Neuron (in vitro differentiated cells): ENCODE results near the gene ANKS1A.
"Not testable (repeated sequence)": the region's sequence is repeated elsewhere in the genome, so short reads cannot be mapped to it uniquely, and the experiment has no call there.

Source experiments
- H2AFZ ChIP-seq: one replicate; pipeline ENCODE4 v1.6.1; 2013; ENCODE audit warnings: low read depth, mild to moderate bottlenecking, inconsistent platforms, low read length, moderate library complexity
- H3K27me3 ChIP-seq: one replicate; pipeline ENCODE4 v1.6.1; 2013; ENCODE audit warnings: low read length; ENCODE audit not compliant: insufficient read depth
- H3K36me3 ChIP-seq: one replicate; pipeline ENCODE4 v1.6.1; 2013; ENCODE audit warnings: low read length; ENCODE audit not compliant: insufficient read depth
- H3K4me1 ChIP-seq: one replicate; pipeline ENCODE4 v1.6.1; 2013; ENCODE audit warnings: low read length; ENCODE audit not compliant: insufficient read depth
- H3K4me3 ChIP-seq: 2 replicates; pipeline ENCODE4 v1.5.1; 2013; ENCODE audit warnings: mild to moderate bottlenecking, low read length, moderate library complexity
- H3K9me3 ChIP-seq: one replicate; pipeline ENCODE4 v1.6.1; 2013; ENCODE audit warnings: low read length

Gene ANKS1A

GRCh38 chr6:34894693-34895092 is 5.6 kb downstream of the ANKS1A start:
- H2AFZ ChIP-seq = no peak overlapping the region
- H3K27me3 ChIP-seq = no peaks in the 10 kb centered on the region
- no peak overlapping the region for H3K4me3 ChIP-seq
- no peaks in the 10 kb centered on the region for H3K9me3 ChIP-seq
- H3K36me3 ChIP-seq = no peaks in the 10 kb centered on the region
- H3K4me1 ChIP-seq = peaks cover 14% of the 10 kb centered on the region

GRCh38 chr6:34897130-34897529 is 8.1 kb downstream of the ANKS1A start:
- peaks cover 5% of the 10 kb centered on the region for H3K4me1 ChIP-seq
- H3K9me3 ChIP-seq = no peaks in the 10 kb centered on the region
- H3K4me3 ChIP-seq = no peak overlapping the region
- H2AFZ ChIP-seq = no peak overlapping the region
- H3K27me3 ChIP-seq = no peaks in the 10 kb centered on the region
- no peaks in the 10 kb centered on the region for H3K36me3 ChIP-seq

GRCh38 chr6:34897716-34898115 is 8.7 kb downstream of the ANKS1A start:
- H3K27me3 ChIP-seq = no peaks in the 10 kb centered on the region
- no peak overlapping the region for H3K4me3 ChIP-seq
- H2AFZ ChIP-seq = no peak overlapping the region
- no peaks in the 10 kb centered on the region for H3K36me3 ChIP-seq
- peaks cover 5% of the 10 kb centered on the region for H3K4me1 ChIP-seq
- no peaks in the 10 kb centered on the region for H3K9me3 ChIP-seq

- not testable (repeated sequence) for H3K9me3 ChIP-seq, H2AFZ ChIP-seq, H3K4me3 ChIP-seq, H3K4me1 ChIP-seq, H3K27me3 ChIP-seq, H3K36me3 ChIP-seq
Measured at GRCh38 chr6:34899748-34900147, 10.7 kb downstream of the ANKS1A start.

GRCh38 chr6:34900321-34901031 is 11.4 kb downstream of the ANKS1A start:
- no peaks in the 10 kb centered on the region for H3K27me3 ChIP-seq
- H3K36me3 ChIP-seq = no peaks in the 10 kb centered on the region
- H3K4me3 ChIP-seq = no peak overlapping the region
- H3K4me1 ChIP-seq = peaks cover under 1% of the 10 kb centered on the region
- H3K9me3 ChIP-seq = no peaks in the 10 kb centered on the region
- no peak overlapping the region for H2AFZ ChIP-seq

GRCh38 chr6:34901930-34902329 is 12.9 kb downstream of the ANKS1A start:
- no peaks in the 10 kb centered on the region for H3K36me3 ChIP-seq
- H3K9me3 ChIP-seq = no peaks in the 10 kb centered on the region
- no peaks in the 10 kb centered on the region for H3K4me1 ChIP-seq
- no peaks in the 10 kb centered on the region for H3K27me3 ChIP-seq
- no peak overlapping the region for H3K4me3 ChIP-seq
- no peak overlapping the region for H2AFZ ChIP-seq

GRCh38 chr6:34904990-34905613 is 16.0 kb downstream of the ANKS1A start:
- Histone ChIP-seq H3K4me1 (no peaks in the 10 kb centered on the region), H3K4me3 (no peak overlapping the region), H2AFZ (no peak overlapping the region), H3K27me3 (no peaks in the 10 kb centered on the region), H3K36me3 (no peaks in the 10 kb centered on the region), H3K9me3 (no peaks in the 10 kb centered on the region)

GRCh38 chr6:34906826-34907225 is 17.8 kb downstream of the ANKS1A start:
- Histone ChIP-seq H3K27me3 (no peaks in the 10 kb centered on the region), H2AFZ (no peak overlapping the region), H3K36me3 (no peaks in the 10 kb centered on the region), H3K9me3 (no peaks in the 10 kb centered on the region), H3K4me3 (no peak overlapping the region), H3K4me1 (no peaks in the 10 kb centered on the region)

- no peaks in the 10 kb centered on the region for H3K36me3 ChIP-seq
- H3K4me3 ChIP-seq = no peak overlapping the region
- H3K4me1 ChIP-seq = no peaks in the 10 kb centered on the region
- no peaks in the 10 kb centered on the region for H3K9me3 ChIP-seq
- H3K27me3 ChIP-seq = no peaks in the 10 kb centered on the region
- no peak overlapping the region for H2AFZ ChIP-seq
Measured at GRCh38 chr6:34908194-34908593, 19.1 kb downstream of the ANKS1A start.

- Histone ChIP-seq H3K27me3 (no peaks in the 10 kb centered on the region), H3K4me1 (no peaks in the 10 kb centered on the region), H3K36me3 (no peaks in the 10 kb centered on the region), H2AFZ (no peak overlapping the region), H3K9me3 (no peaks in the 10 kb centered on the region), H3K4me3 (no peak overlapping the region)
Measured at GRCh38 chr6:34909320-34909883, 20.3 kb downstream of the ANKS1A start.

GRCh38 chr6:34911822-34912221 is 22.8 kb downstream of the ANKS1A start:
- Histone ChIP-seq H3K27me3 (no peaks in the 10 kb centered on the region), H3K4me1 (no peaks in the 10 kb centered on the region), H3K4me3 (no peak overlapping the region), H3K36me3 (no peaks in the 10 kb centered on the region), H2AFZ (no peak overlapping the region), H3K9me3 (no peaks in the 10 kb centered on the region)

- Histone ChIP-seq H3K4me1 (no peaks in the 10 kb centered on the region), H3K9me3 (no peaks in the 10 kb centered on the region), H2AFZ (no peak overlapping the region), H3K27me3 (no peaks in the 10 kb centered on the region), H3K36me3 (no peaks in the 10 kb centered on the region), H3K4me3 (no peak overlapping the region)
Measured at GRCh38 chr6:34912715-34913464, 23.8 kb downstream of the ANKS1A start.

GRCh38 chr6:34914358-34914757 is 25.3 kb downstream of the ANKS1A start:
- Histone ChIP-seq H3K27me3 (no peaks in the 10 kb centered on the region), H3K36me3 (no peaks in the 10 kb centered on the region)

More at GRCh38 chr6:34914358-34914757, 25.3 kb downstream of the ANKS1A start:
- Histone ChIP-seq H3K9me3 (no peaks in the 10 kb centered on the region), H3K4me1 (no peaks in the 10 kb centered on the region), H2AFZ (no peak overlapping the region), H3K4me3 (no peak overlapping the region)
